Posterior vena cava (tissue), 2 donors: ENCODE measurements around the gene HCST. TPM values are rescaled to one million over a fixed set of nuclear protein-coding genes. Genes with fewer than 3 reads are reported as not detected.

Source experiments
- DNase-seq: peaks from one replicate; pipeline ENCODE4 v3.0.0-alpha.2; 2020; ENCODE audit warnings: low spot score
- intact Hi-C, 2 donors: fragments of 100-400 bp; cut with DNase I; formaldehyde crosslinking; loops; one replicate each; pipeline versions ENCODE4 v1.14.1 to v1.14.2; 2022 to 2023
- total RNA-seq, 2 donors: library from RNA; stranded (reverse); fragmentation: NEBNext Ultra II Directional; extraction: Animal tissue kit (Norgen Biotek cat#: 25700); gene quantifications; one replicate each; pipeline ENCODE4 v1.2.1, GENCODE V29; 2021
- donor health status: DM: yes; HTN: yes; CAD: no.
- donor health status: DM: yes; HTN: yes; CAD: no.

The HCST gene
- total RNA-seq, 2 donors from 2014 or later: 12.4 to 13.4 TPM

GRCh38 chr19:35945121-35945790 lies 42.9 kb downstream of the HCST start:
- intact Hi-C loops: no loop called here
- DNase-seq: no peak

DNA sequence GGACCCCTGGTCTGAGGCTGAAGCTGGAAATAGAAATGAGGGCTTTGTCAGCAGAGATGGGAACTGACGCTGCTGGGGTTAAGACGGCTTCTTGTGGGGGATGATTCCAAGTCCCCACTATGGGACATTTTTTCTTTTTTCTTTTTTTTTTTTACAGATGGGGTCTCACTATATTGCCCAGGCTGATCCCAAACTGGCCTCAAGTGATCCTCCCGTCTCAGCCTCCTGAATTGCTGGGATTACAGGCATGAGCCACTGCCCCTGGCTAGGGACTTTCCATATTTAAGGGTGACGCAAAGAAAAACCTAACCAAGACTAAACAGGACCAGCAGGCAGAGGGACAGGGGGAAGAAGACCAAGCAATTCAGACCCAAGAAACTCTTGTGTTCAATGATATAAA lies 43.9 kb downstream of the HCST start:
- intact Hi-C loops: no loop called here
- DNase-seq: no peak

GRCh38 chr19:35949131-35949530 lies 46.8 kb downstream of the HCST start:
- intact Hi-C loops: no loop called here

More at GRCh38 chr19:35949131-35949530, 46.8 kb downstream of the HCST start:
- no peak for DNase-seq

Other genes with a start within 250 kb of the HCST start
- under 1 TPM in 1 of 2 donors, not detected in 1; 0.19 TPM for gene UPK1A, start 236.0 kb upstream of the HCST start, total RNA-seq
- gene ZBTB32, start 198.0 kb upstream of the HCST start, total RNA-seq: not detected
- gene KMT2B, start 184.5 kb upstream of the HCST start, total RNA-seq: 10 to 100 TPM; 23.1 to 23.5 TPM
- gene IGFLR1, start 160.1 kb upstream of the HCST start, total RNA-seq: 1 to 10 TPM; 4.3 to 9.3 TPM
- 10 to 100 TPM; 13.8 to 18.7 TPM for gene U2AF1L4, start 157.1 kb upstream of the HCST start, total RNA-seq
- 10 to 100 TPM; 33.6 to 37.3 TPM for gene PSENEN, start 156.9 kb upstream of the HCST start, total RNA-seq
- gene LIN37, start 154.0 kb upstream of the HCST start, total RNA-seq: 1 to 10 TPM; 8.3 to 9.4 TPM
- gene HSPB6, start 145.5 kb upstream of the HCST start, total RNA-seq: 100 to 1,000 TPM; 290 to 412 TPM
- 10 to 100 TPM; 18.4 to 19.3 TPM for gene PROSER3, start 144.4 kb upstream of the HCST start, total RNA-seq
- 1 to 10 TPM; 6.2 to 9.6 TPM for gene ARHGAP33, start 127.0 kb upstream of the HCST start, total RNA-seq
- gene PRODH2, start 89.7 kb upstream of the HCST start, total RNA-seq: not detected
- gene NPHS1, start 50.0 kb upstream of the HCST start, total RNA-seq: not detected
- not detected for gene KIRREL2, start 45.6 kb upstream of the HCST start, total RNA-seq
- gene APLP1, start 34.0 kb upstream of the HCST start, total RNA-seq: 1 to 10 TPM; 3.9 to 7.3 TPM
- 10 to 100 TPM in 1 of 2 donors, 1 to 10 TPM in 1; 7.9 to 10.3 TPM for gene NFKBID, start 2.0 kb upstream of the HCST start, total RNA-seq
- 10 to 100 TPM; 58.8 to 96.5 TPM for gene TYROBP, start 5.8 kb downstream of the HCST start, total RNA-seq
- gene LRFN3, start 33.8 kb downstream of the HCST start, total RNA-seq: 10 to 100 TPM; 13.3 to 14.2 TPM
- gene SDHAF1, start 92.7 kb downstream of the HCST start, total RNA-seq: 10 to 100 TPM; 11.2 to 13.3 TPM
- under 1 TPM; 0.24 to 0.93 TPM for gene SYNE4, start 106.3 kb downstream of the HCST start, total RNA-seq
- gene ALKBH6, start 111.7 kb downstream of the HCST start, total RNA-seq: 10 to 100 TPM; 10.8 to 14.4 TPM
- gene CLIP3, start 130.3 kb downstream of the HCST start, total RNA-seq: 10 to 100 TPM; 30.4 to 32.0 TPM
- gene THAP8, start 151.8 kb downstream of the HCST start, total RNA-seq: 1 to 10 TPM; 2.9 to 3.7 TPM
- under 1 TPM; 0.37 to 0.71 TPM for gene WDR62, start 152.4 kb downstream of the HCST start, total RNA-seq
- gene OVOL3, start 208.6 kb downstream of the HCST start, total RNA-seq: not detected
- gene POLR2I, start 212.3 kb downstream of the HCST start, total RNA-seq: 10 to 100 TPM; 43.9 to 47.6 TPM
- 100 to 1,000 TPM; 133 to 141 TPM for gene TBCB, start 212.9 kb downstream of the HCST start, total RNA-seq
- 100 to 1,000 TPM; 586 to 597 TPM for gene CAPNS1, start 237.5 kb downstream of the HCST start, total RNA-seq
- gene COX7A1, start 249.9 kb downstream of the HCST start, total RNA-seq: 100 to 1,000 TPM; 232 to 242 TPM